ENCODE results near the gene SLC10A7. TPM values are rescaled to one million over a fixed set of nuclear protein-coding genes. Genes with fewer than 3 reads are reported as not detected.

SLC10A7 gene
- total RNA-seq, 1 experiment from 2014 or later, result 3.9 TPM

DNA sequence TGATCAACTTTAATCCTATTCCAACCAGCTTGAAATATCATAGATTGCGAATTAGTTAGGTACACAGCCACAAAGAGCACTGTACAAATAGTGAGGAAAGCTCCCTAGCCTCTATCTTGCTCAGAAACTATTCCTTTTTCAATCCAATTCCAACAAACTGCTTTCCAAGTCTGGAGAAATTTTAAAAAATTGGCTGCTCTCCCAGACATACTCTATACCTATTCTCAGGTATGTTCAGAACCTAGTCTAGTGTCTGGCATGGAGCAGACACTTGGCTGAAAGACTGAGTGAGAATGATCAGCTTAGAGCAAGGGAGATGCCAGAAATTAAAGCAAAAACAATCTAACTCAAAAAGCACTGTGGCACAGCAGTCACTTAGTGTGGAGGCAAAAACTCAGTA lies 105.9 kb downstream of the SLC10A7 start:
- Histone ChIP-seq H3T11ph (ENCODE audit: low read length) (no peak overlapping the region), H3K79me1 (ENCODE audit: insufficient read depth, low read depth, low read length, poor library complexity, severe bottlenecking) (no peaks in the 10 kb centered on the region), H2AK5ac (ENCODE audit: insufficient read length, low read length) (no peak overlapping the region), H3K4ac (ENCODE audit: low read depth, low read length) (no peak overlapping the region), H3K4me1 (ENCODE audit: insufficient read depth, low read length) (no peaks in the 10 kb centered on the region), H2BK120ac (ENCODE audit: low read depth, low read length, poor library complexity, severe bottlenecking) (no peak overlapping the region), H3K79me2 (ENCODE audit: insufficient read depth, low read length) (no peaks in the 10 kb centered on the region), H4K5ac (ENCODE audit: insufficient read length, low read depth, low read length) (no peak overlapping the region), H3K27me3 (ENCODE audit: insufficient read depth, low read length) (no peaks in the 10 kb centered on the region), H2AFZ (ENCODE audit: low read length) (no peak overlapping the region), H3K9me3 (ENCODE audit: control insufficient read depth, low read depth, low read length) (no peaks in the 10 kb centered on the region), H3K14ac (ENCODE audit: insufficient read depth, low read length) (no peak overlapping the region), H2BK20ac (ENCODE audit: low read depth, low read length, poor library complexity, severe bottlenecking) (no peak overlapping the region), H4K8ac (replicated peaks; ENCODE audit: insufficient read length, low read depth, low read length) (no peak overlapping the region), H3K18ac (ENCODE audit: insufficient read length, low read depth, low read length) (no peak overlapping the region), H2BK15ac (ENCODE audit: low read depth, low read length) (no peak overlapping the region), H4K91ac (ENCODE audit: insufficient read length, low read depth, low read length) (no peak overlapping the region), H3K56ac (ENCODE audit: insufficient read length, low read depth, low read length) (no peak overlapping the region), H3K4me2 (ENCODE audit: insufficient read depth, insufficient read length, low read length) (no peak overlapping the region), H4K20me1 (ENCODE audit: control insufficient read depth, insufficient read depth, insufficient read length) (no peaks in the 10 kb centered on the region), H2BK12ac (ENCODE audit: insufficient read length, low read depth, low read length) (no peak overlapping the region), H3K9ac (ENCODE audit: extremely low read depth, insufficient read length, low read length) (no peak overlapping the region), H3K27ac (ENCODE audit: insufficient read length, low read depth, low read length) (no peak overlapping the region), H2BK5ac (ENCODE audit: insufficient read length, low read length) (no peak overlapping the region), H3K23me2 (ENCODE audit: insufficient read length, low read depth, low read length, poor library complexity, severe bottlenecking) (no peaks in the 10 kb centered on the region), H3K23ac (ENCODE audit: insufficient read length, low read depth, low read length) (no peak overlapping the region)
- no peak overlapping the region for H3K4me3 Mint-ChIP-seq
- no peaks in the 10 kb centered on the region for H3K36me3 Mint-ChIP-seq (ENCODE audit: insufficient read depth in 1 of 3, low read depth in 3 of 3)
- H3K27me3 Mint-ChIP-seq (ENCODE audit: low read depth), result no peaks in the 10 kb centered on the region
- TF ChIP-seq, protein P1, sequence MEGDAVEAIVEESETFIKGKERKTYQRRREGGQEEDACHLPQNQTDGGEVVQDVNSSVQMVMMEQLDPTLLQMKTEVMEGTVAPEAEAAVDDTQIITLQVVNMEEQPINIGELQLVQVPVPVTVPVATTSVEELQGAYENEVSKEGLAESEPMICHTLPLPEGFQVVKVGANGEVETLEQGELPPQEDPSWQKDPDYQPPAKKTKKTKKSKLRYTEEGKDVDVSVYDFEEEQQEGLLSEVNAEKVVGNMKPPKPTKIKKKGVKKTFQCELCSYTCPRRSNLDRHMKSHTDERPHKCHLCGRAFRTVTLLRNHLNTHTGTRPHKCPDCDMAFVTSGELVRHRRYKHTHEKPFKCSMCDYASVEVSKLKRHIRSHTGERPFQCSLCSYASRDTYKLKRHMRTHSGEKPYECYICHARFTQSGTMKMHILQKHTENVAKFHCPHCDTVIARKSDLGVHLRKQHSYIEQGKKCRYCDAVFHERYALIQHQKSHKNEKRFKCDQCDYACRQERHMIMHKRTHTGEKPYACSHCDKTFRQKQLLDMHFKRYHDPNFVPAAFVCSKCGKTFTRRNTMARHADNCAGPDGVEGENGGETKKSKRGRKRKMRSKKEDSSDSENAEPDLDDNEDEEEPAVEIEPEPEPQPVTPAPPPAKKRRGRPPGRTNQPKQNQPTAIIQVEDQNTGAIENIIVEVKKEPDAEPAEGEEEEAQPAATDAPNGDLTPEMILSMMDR (conservative IDR thresholded peaks at IDR 0.05), result no peak
- no peak for DNase-seq
- H3K9me3 Mint-ChIP-seq, result no peaks in the 10 kb centered on the region
- H3K27ac Mint-ChIP-seq, result no peak overlapping the region
- H3K4me1 Mint-ChIP-seq, result peaks cover 18 to 20% of the 10 kb centered on the region in 2 experiments
- no CpG with 5 or more reads among the region's 1 CpG for WGBS (ENCODE audit: extremely low coverage, insufficient read length, low lambda C conversion rate)
